Lung (tissue), 12 donors: Measurements from ENCODE around the gene UBQLN4. TPM values are rescaled to one million over a fixed set of nuclear protein-coding genes. Genes with fewer than 3 reads are reported as not detected.

ENCODE experiments used
- ATAC-seq: fragments of 200-7000 bp; cut with Tn5 transposase; one replicate; pipeline ENCODE4 v1.9.1; 2020; ENCODE audit warnings: moderate number of reproducible peaks; ENCODE audit not compliant: insufficient read depth, low FRiP score
- DNase-seq, 3 donors: peaks; one replicate each; pipeline ENCODE4 v3.0.0-alpha.2; 2013 to 2017
- H3K27ac ChIP-seq, 2 donors: one replicate each; pipeline ENCODE4 v1.5.1; 2013; ENCODE audit warnings: mild to moderate bottlenecking in 2 of 2, moderate library complexity in 2 of 2, control low read depth in 1 of 2, inconsistent platforms in 1 of 2, low read depth in 1 of 2, low read length in 1 of 2
- H3K27me3 ChIP-seq, 3 donors: one replicate each; pipeline ENCODE4 v1.5.1; 2013; ENCODE audit warnings: low read length in 2 of 3; ENCODE audit not compliant: control insufficient read depth in 3 of 3, insufficient read depth in 3 of 3
- H3K36me3 ChIP-seq, 4 donors: one replicate each; pipeline ENCODE4 v1.5.1; 2013; ENCODE audit warnings: low read length in 4 of 4, mild to moderate bottlenecking in 1 of 4, moderate library complexity in 1 of 4; ENCODE audit not compliant: control insufficient read depth in 4 of 4, insufficient read depth in 4 of 4
- H3K4me1 ChIP-seq, 5 donors: one replicate each; pipeline ENCODE4 v1.5.1; 2013; ENCODE audit warnings: low read length in 5 of 5, mild to moderate bottlenecking in 2 of 5, moderate library complexity in 1 of 5; ENCODE audit not compliant: control insufficient read depth in 5 of 5, insufficient read depth in 5 of 5
- H3K4me3 ChIP-seq: one replicate; pipeline ENCODE4 v1.5.1; 2013; ENCODE audit warnings: mild to moderate bottlenecking, control low read depth, moderate library complexity
- H3K9ac ChIP-seq, 2 donors: one replicate each; pipeline ENCODE4 v1.5.1; 2013; ENCODE audit warnings: low read length in 2 of 2, control low read depth in 1 of 2; ENCODE audit not compliant: insufficient read depth in 1 of 2
- H3K9me3 ChIP-seq, 4 donors: one replicate each; pipeline ENCODE4 v1.5.1; 2013; ENCODE audit warnings: low read length in 3 of 4, mild to moderate bottlenecking in 1 of 4, moderate library complexity in 1 of 4; ENCODE audit not compliant: control insufficient read depth in 4 of 4, insufficient read depth in 3 of 4
- WGBS, 2 donors: extraction: QIAGEN DNeasy Blood & Tissue Kit; methylation state at CpG; one replicate each; pipeline ENCODE4 v1.1.7; 2013; 5-methylcytosine and 5-hydroxymethylcytosine counted together
- polyA plus RNA-seq, 2 donors: library from polyadenylated mRNA; stranded (reverse); fragments of 200-250 nt; gene quantifications; one replicate each; pipeline ENCODE4 v1.2.1, GENCODE V29; 2013
- total RNA-seq, 2 donors: library from RNA; depleted of rRNA in 1 of 2; stranded (reverse); fragments of >200 nt in 1 of 2; gene quantifications; one replicate each; pipeline ENCODE4 v1.2.1, GENCODE V29; 2014 to 2021
- TF ChIP-seq, protein P1 (sequence below): IDR thresholded peaks from 2 replicates; pipeline ENCODE4 v1.5.1; 2012; ENCODE audit warnings: mild to moderate bottlenecking; ENCODE audit errors: control extremely low read depth, extremely low read depth
- donor health status: control.
- donor health status: control.
- donor health status: Bipolar disorder and iron deficiency.
- donor health status: healthy.
- donor health status: DM: yes; HTN: yes; CAD: no.

The UBQLN4 gene
- total and polyA plus RNA-seq, 4 donors: 16.2 to 27.2 (median 22.9) TPM

DNA sequence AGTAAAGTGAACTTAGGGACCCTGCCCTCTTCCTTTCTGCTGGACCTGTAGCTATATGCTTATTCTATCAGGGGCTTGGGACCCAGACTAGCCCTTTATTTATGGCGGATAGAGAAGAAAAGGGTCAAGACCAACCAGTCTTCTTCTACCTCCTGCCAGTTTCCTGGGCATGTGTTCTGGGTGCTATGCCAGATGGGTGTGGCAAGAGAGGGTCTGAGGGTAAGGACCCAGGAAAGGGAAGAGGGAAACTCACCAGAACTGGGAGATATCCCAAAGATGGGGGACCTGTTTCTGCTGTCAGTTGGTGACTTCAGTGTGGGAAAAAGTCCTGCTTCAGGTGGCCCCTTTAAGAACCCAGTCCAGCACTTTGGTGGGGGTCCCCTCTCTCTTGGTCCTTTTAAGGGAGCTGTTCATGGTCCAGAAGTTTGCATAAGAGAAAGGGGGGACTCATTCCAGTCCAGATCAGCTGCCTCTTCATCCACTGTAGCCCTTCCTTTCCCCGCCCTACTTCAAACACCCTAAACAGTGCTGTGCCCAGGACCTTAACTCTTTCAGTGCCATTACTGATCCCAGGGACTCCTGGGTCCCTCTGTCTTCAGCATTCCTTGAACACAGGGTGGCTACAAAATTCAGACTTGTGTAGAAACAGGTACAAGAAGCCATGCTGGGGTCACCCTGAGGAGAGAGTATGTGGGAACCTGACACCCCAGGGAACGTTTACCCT, 51.2 kb downstream of the UBQLN4 start:
- Histone ChIP-seq H3K36me3 (peaks cover 0 to 6% (median 0%) of the 10 kb centered on the region in 4 donors), H3K4me3 (no peak overlapping the region), H3K27me3 (no peaks in the 10 kb centered on the region), H3K4me1 (peaks cover 0 to 8% (median 0%) of the 10 kb centered on the region in 5 donors), H3K27ac (peak overlapping the region in 1 of 2 donors; percentile 73), H3K9ac (no peak overlapping the region), H3K9me3 (no peaks in the 10 kb centered on the region)
- ATAC-seq: no peak
- DNase-seq: no peak
- WGBS, 2 donors: 45 to 81% methylated on average over 3 of the region's 3 CpGs
- TF ChIP-seq, protein P1, sequence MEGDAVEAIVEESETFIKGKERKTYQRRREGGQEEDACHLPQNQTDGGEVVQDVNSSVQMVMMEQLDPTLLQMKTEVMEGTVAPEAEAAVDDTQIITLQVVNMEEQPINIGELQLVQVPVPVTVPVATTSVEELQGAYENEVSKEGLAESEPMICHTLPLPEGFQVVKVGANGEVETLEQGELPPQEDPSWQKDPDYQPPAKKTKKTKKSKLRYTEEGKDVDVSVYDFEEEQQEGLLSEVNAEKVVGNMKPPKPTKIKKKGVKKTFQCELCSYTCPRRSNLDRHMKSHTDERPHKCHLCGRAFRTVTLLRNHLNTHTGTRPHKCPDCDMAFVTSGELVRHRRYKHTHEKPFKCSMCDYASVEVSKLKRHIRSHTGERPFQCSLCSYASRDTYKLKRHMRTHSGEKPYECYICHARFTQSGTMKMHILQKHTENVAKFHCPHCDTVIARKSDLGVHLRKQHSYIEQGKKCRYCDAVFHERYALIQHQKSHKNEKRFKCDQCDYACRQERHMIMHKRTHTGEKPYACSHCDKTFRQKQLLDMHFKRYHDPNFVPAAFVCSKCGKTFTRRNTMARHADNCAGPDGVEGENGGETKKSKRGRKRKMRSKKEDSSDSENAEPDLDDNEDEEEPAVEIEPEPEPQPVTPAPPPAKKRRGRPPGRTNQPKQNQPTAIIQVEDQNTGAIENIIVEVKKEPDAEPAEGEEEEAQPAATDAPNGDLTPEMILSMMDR: no peak

DNA sequence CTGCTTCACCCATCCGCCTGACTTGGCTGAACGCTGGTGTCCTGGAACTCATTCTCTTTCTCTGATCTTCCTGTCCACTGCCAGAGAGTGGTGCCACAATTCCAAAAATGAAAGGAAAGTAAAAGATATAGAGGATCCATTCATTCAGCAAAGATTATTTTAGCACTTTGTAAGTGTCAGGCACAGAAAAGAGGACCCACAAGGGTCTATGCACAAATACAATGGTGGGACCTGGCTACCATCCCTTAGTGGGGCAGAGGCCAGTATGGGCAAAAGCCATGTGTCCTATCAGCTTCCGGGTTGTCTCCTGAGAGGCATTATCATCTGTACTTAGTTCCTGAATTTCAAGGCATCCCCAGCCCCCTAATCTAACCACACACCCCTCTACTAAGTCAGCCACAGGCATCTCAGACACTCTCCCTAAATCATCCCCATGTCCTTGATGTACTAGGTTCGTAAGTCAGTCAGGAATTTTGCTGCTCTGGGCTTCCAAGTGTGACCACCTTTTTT, 51.9 kb downstream of the UBQLN4 start:
- TF ChIP-seq, protein P1: no peak
- Histone ChIP-seq H3K9ac (no peak overlapping the region), H3K27ac (peak overlapping the region in 1 of 2 donors; percentile 81), H3K4me3 (no peak overlapping the region), H3K36me3 (peaks cover 0 to 2% (median 0%) of the 10 kb centered on the region in 4 donors), H3K9me3 (no peaks in the 10 kb centered on the region), H3K27me3 (no peaks in the 10 kb centered on the region), H3K4me1 (peaks cover 0 to 8% (median 0%) of the 10 kb centered on the region in 5 donors)
- ATAC-seq: no peak
- DNase-seq: no peak
- 50 to 51% methylated on average over 4 of the region's 4 CpGs for WGBS, 2 donors

DNA sequence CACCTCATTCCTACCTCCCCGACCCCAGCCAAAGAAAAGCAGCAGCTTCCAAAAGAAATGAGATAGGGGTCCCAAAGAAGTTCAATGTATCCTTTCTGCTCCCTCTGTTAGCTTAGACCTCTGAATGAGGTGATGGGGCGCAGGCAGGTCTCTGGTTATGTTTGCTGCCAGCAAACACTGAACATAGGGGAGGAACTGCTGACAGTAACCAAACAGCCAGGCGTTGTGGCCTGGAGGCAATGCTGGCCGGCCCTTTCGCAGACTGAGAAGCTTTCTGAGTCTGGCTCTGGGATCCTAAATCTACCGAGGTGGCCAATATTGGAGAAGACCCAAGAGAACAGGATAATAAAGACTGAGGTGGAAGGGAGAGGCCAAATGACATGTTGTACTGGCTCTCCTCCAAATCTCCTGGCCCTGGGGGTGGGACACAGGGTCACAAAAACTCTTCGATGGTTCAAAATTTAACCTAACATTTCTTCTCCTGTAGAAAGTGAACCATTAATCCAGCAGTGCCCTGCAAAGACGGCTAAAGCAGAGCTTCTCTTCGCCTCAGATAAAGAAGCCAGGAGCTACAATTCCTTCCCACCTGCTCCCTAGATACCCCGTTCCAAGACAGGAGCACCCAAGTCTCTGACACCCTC, 52.5 kb downstream of the UBQLN4 start:
- no peaks in the 10 kb centered on the region for H3K27me3 ChIP-seq
- H3K9ac ChIP-seq: no peak overlapping the region
- ATAC-seq (no peak), DNase-seq (no peak)
- no peak overlapping the region for H3K4me3 ChIP-seq
- no peaks in the 10 kb centered on the region for H3K36me3 ChIP-seq
- WGBS, 2 donors: 62 to 84% methylated on average over 10 of the region's 10 CpGs
- H3K4me1 ChIP-seq: peaks cover 0 to 8% (median 0%) of the 10 kb centered on the region in 5 donors
- no peaks in the 10 kb centered on the region for H3K9me3 ChIP-seq
- H3K27ac ChIP-seq: peak overlapping the region in 1 of 2 donors; percentile 81
- TF ChIP-seq, protein P1: no peak
